ENCODE measurements around the gene MEGF9.

MEGF9 gene

DNA sequence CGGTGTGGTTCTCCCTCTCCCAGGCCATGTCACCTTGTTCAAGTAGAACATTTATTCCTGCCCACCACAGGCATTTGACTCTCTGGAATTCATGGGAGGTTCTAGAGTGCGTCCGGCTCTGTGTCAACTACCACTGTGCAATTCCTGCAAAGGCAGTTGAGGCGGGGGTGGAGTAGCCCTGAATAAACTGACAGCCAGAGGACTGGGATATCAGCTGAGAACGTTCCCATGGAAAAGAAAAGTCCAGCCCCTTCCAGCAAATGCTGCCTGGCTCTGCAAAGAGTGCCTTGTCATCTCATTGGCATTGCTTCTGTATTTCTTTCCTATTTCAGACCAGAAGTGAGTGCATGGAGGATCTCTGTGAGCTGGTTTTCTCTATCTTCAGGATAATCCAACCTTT lies 18.9 kb upstream of the MEGF9 start:
- TF ChIP-seq, protein P1, sequence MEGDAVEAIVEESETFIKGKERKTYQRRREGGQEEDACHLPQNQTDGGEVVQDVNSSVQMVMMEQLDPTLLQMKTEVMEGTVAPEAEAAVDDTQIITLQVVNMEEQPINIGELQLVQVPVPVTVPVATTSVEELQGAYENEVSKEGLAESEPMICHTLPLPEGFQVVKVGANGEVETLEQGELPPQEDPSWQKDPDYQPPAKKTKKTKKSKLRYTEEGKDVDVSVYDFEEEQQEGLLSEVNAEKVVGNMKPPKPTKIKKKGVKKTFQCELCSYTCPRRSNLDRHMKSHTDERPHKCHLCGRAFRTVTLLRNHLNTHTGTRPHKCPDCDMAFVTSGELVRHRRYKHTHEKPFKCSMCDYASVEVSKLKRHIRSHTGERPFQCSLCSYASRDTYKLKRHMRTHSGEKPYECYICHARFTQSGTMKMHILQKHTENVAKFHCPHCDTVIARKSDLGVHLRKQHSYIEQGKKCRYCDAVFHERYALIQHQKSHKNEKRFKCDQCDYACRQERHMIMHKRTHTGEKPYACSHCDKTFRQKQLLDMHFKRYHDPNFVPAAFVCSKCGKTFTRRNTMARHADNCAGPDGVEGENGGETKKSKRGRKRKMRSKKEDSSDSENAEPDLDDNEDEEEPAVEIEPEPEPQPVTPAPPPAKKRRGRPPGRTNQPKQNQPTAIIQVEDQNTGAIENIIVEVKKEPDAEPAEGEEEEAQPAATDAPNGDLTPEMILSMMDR (IDR thresholded peaks at IDR 0.05; ENCODE audit: low read depth, low read length, missing control alignments): no peak
- no peak for DNase-seq (ENCODE audit: low read depth)
- no peak overlapping the region for H3K4me3 ChIP-seq (ENCODE audit: low read depth, low read length)
- in situ Hi-C loops (cut with HindIII; ENCODE audit: low sequenced_read_pairs): no loop called here

DNA sequence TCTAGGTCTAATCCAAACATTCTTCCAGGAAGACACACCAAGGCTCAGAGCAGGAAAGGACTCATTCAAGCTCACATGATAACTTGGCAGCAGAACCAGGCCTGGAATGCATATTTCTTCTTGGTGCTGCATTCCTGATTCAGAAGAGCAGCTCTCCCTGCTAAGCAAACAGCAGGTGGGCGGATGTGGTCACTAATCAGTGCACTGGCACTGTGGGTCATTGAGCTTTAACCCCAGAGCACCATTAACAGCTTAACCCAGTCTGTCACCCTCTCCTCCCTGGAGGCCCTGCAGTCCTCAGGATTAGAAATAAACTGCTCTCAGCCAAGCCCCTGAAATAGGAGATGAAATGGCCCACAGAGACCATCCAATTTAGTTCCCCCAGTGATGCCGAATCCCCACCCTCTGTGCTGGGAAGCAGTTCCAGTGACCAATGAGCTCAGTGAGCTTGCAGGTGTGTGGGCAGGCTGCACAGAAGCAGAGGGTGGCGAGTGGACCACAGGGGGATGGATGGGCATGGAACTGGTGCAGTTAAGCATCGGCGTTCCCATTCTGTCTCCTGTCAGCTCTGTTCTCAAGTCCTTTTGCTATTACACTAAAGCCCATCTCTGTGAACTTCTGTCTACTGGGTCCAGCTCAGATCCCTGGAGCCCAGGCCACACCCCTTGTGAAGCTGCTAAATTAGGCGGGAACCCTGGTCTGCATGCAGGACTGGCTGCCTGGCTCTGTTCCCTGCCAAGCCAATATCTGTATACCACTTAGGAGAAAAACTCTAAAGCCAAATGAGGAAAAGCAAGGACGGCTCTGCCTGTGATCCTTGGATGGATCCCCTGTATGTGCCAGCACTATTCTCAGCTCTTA lies 16.6 kb upstream of the MEGF9 start:
- H3K4me3 ChIP-seq (ENCODE audit: low read depth, low read length): no peak overlapping the region
- TF ChIP-seq, protein P1 (IDR thresholded peaks at IDR 0.05; ENCODE audit: low read depth, low read length, missing control alignments): no peak
- in situ Hi-C loops (cut with HindIII; ENCODE audit: low sequenced_read_pairs): no loop called here
- peak; percentile 95 for DNase-seq (ENCODE audit: low read depth)

DNA sequence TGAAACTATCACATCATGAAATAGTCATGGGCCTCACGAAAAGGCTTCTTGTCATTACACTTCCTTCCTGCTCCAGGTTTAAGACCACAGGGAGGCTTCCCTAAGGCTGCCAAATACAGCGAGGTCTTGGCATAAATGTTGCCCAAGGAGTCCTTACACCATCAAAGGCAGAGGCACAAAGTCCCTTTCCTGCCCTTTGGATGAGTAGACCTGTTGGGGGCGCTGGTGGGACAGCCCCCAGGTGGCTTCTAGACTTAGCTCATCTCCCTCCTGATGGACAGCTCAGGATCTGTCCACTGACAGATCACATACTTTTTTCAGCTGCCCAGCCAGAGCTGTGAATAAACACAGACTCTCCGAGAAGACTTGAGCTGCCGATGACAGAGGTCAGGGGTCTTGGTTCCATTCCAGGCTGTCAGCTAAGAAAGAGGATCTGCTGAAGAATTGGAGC lies 15.5 kb upstream of the MEGF9 start:
- H3K4me3 ChIP-seq (ENCODE audit: low read depth, low read length): no peak overlapping the region
- in situ Hi-C loops (cut with HindIII; ENCODE audit: low sequenced_read_pairs): no loop called here
- TF ChIP-seq, protein P1 (IDR thresholded peaks at IDR 0.05; ENCODE audit: low read depth, low read length, missing control alignments): peak; percentile 32
- DNase-seq (ENCODE audit: low read depth): no peak

DNA sequence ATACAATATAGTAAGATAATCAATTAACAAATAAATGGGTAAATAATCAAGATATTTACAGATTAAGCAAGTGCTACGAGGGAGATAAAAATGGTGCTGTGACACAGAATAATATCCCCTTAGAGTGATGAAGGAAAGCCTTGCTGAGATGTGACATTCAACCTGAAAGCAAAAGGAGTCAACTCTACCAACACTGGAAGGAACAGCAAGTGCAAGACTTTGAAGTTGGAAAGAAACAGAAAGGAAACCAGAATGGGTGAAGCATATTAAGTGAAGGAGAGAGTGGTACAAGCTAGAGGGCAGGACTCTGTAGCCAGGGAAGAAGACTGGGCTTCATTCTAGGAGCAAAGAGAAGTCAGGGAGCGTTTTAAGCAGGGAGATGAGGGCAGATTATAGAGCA lies 12.2 kb upstream of the MEGF9 start:
- TF ChIP-seq, protein P1 (IDR thresholded peaks at IDR 0.05; ENCODE audit: low read depth, low read length, missing control alignments): no peak
- DNase-seq (ENCODE audit: low read depth): no peak
- no peak overlapping the region for H3K4me3 ChIP-seq (ENCODE audit: low read depth, low read length)
- in situ Hi-C loops (cut with HindIII; ENCODE audit: low sequenced_read_pairs): no loop called here

DNA sequence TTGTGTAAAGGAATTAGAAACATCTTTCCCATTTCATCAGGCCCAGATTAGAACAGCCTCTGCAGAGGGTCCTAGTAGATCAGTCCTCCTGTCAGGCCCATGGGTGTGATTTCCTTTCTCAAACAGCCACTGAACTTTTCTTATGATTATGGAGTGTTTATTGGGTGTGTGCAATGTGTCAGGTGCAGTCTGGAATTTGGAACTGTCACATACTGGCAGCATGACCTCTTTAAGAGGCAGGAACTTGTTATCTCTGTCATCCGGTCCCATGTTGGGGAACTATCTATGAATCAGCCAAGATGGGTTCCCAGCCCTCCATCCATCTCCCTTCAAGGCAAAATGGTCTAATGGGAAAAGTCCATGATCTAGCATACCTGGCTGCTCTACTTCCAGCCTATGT lies 11.6 kb upstream of the MEGF9 start:
- TF ChIP-seq, protein P1 (IDR thresholded peaks at IDR 0.05; ENCODE audit: low read depth, low read length, missing control alignments): no peak
- in situ Hi-C loops (cut with HindIII; ENCODE audit: low sequenced_read_pairs): no loop called here
- no peak for DNase-seq (ENCODE audit: low read depth)
- no peak overlapping the region for H3K4me3 ChIP-seq (ENCODE audit: low read depth, low read length)

DNA sequence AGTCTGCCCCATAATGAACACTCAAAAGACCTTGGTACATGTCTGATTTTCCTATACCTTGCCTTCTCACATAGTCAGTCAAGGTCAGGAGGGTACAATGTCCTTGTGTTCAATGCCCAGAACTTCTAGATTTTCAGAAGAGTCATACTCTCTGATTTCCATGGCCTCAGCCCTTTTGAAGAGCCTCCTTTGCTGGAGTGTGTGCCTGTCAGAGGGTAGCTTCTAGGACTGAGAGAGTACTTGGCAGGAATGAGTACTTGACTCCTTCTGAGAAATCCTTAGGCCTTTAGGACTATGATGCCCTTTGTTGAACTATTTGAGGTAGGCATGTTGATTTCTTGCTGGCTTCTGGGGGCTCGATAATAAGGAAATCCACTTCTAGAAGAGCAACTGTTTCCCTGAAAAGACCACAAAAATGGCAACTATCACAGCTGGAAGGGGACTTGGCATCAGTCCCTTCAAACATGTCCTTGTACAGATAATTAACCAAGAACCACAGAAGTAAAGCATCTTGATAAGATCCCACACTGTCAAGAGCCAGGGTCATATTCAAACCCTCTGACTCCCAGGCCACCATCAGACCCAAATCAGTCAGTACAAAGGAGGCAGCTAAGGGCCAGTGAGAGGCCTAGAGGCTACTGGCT lies 10.6 kb upstream of the MEGF9 start:
- in situ Hi-C loops (cut with HindIII; ENCODE audit: low sequenced_read_pairs): no loop called here
- TF ChIP-seq, protein P1 (IDR thresholded peaks at IDR 0.05; ENCODE audit: low read depth, low read length, missing control alignments): no peak
- no peak overlapping the region for H3K4me3 ChIP-seq (ENCODE audit: low read depth, low read length)
- DNase-seq (ENCODE audit: low read depth): no peak

Data from astrocyte of the cerebellum (primary cell).